Natural killer cell (primary cell): Measurements from ENCODE around the gene EML3. TPM values are rescaled to one million over a fixed set of nuclear protein-coding genes. Genes with fewer than 3 reads are reported as not detected.
A peak's percentile ranks its signal among the peaks of the same experiment; 100 is the strongest.

ENCODE experiments used
- ATAC-seq, 3 donors: fragments of 150-1000 bp in 2 of 3; fragments of 200-7000 bp in 1 of 3; cut with Tn5 transposase; 1 replicate in 1 of 3; 2 replicates in 2 of 3; pipeline ENCODE4 v1.10.0; 2021; ENCODE audit warnings: mild to moderate bottlenecking in 2 of 3, moderate library complexity in 2 of 3
- DNase-seq, 2 donors: peaks; one replicate each; pipeline versions ENCODE4 v3.0.0 to v3.0.0-alpha.2; 2013 to 2021; ENCODE audit warnings: mixed read lengths in 1 of 2
- H3K27ac ChIP-seq: one replicate; pipeline ENCODE4 v1.5.1; 2013; ENCODE audit warnings: mild to moderate bottlenecking, low read length
- H3K27me3 ChIP-seq: one replicate; pipeline ENCODE4 v1.6.1; 2013; ENCODE audit warnings: low read length; ENCODE audit not compliant: control insufficient read depth, insufficient read depth
- H3K36me3 ChIP-seq: one replicate; pipeline ENCODE4 v1.6.1; 2013; ENCODE audit warnings: low read length; ENCODE audit not compliant: control insufficient read depth, insufficient read depth
- H3K4me1 ChIP-seq: one replicate; pipeline ENCODE4 v1.6.1; 2013; ENCODE audit warnings: low read length; ENCODE audit not compliant: control insufficient read depth, insufficient read depth
- H3K4me3 ChIP-seq: one replicate; pipeline ENCODE4 v1.5.1; 2013; ENCODE audit warnings: low read length
- H3K9me3 ChIP-seq: one replicate; pipeline ENCODE4 v1.6.1; 2013; ENCODE audit warnings: low read length; ENCODE audit not compliant: control insufficient read depth, insufficient read depth
- H3K27ac Mint-ChIP-seq, 2 donors: one replicate each; pipeline ENCODE4 v1.8.0; 2022; ENCODE audit warnings: mild to moderate bottlenecking in 2 of 2, mixed read lengths in 2 of 2, moderate library complexity in 1 of 2
- H3K27me3 Mint-ChIP-seq, 2 donors: one replicate each; pipeline ENCODE4 v1.8.0; 2022; ENCODE audit warnings: low read depth in 2 of 2, mixed read lengths in 2 of 2
- H3K36me3 Mint-ChIP-seq: one replicate; pipeline ENCODE4 v1.8.0; 2022; ENCODE audit warnings: mixed read lengths
- H3K4me1 Mint-ChIP-seq, 2 donors: one replicate each; pipeline ENCODE4 v1.8.0; 2022; ENCODE audit warnings: mixed read lengths in 2 of 2
- H3K4me3 Mint-ChIP-seq: one replicate; pipeline ENCODE4 v1.8.0; 2022; ENCODE audit warnings: mild to moderate bottlenecking, moderate library complexity, mixed read lengths
- H3K9me3 Mint-ChIP-seq, 2 donors: one replicate each; pipeline ENCODE4 v1.8.0; 2022; ENCODE audit warnings: mixed read lengths in 2 of 2
- WGBS: methylation state at CpG from one replicate; pipeline ENCODE4 v1.1.7; 2013; ENCODE audit warnings: missing lambda C conversion rate; ENCODE audit not compliant: insufficient coverage; 5-methylcytosine and 5-hydroxymethylcytosine counted together
- intact Hi-C: fragments of 100-400 bp; cut with micrococcal nuclease; formaldehyde crosslinking; loops from one replicate; pipeline ENCODE4 v1.14.2; 2022
- total RNA-seq, 4 donors: library from RNA; stranded (reverse); fragments of 120-200 nt in 1 of 4; gene quantifications; one replicate each; pipeline versions ENCODE4 v1.2.3 to v1.2.4, GENCODE V29; 2013 to 2022
- TF ChIP-seq, protein P1 (sequence below): fragments of 200-600 bp; IDR thresholded peaks from one replicate; pipeline ENCODE4 v1.8.0; 2022; ENCODE audit warnings: antibody characterized with exemption

EML3 gene
- total RNA-seq, 3 donors from 2014 or later (not counting 1 experiment from before 2014, with no cell fraction given) = 221 to 233 (median 232) TPM

DNA sequence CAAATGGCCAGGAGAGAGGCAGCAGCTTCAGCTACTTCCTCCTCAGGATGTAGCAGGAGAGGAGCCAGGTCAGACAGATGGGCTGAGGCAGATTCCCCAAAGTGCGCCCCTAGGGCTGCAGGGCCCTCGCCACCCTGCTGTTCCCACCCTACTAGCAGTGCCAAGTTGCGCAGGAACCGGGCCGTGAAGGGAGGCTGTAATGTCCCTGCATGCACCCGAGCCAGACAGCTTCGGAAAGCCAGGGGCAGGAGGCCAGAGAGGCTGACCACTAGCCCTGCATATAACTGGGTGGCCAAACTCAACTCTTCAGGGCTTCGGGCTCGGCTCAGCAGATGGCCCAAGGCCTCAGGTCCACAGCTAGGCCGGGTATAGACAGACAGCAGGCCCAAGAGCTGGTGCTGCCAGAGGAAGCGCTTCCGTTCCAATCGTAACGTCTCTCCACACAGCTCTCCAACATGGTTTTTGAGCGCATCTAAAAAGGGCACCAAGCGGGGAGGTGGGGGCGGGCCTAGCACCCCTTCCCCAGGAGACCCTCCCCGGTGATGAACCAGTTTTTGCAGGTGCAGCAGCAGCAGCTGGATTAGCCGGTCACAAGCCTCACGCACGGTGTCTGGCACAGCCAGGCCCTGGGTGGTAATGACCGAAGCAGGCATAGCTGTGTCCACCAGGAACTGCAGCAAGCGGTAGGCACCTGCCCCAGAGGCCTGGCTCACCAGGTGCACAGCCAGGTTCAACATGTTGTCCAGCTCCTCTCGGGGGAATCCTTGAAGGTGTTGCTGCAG, 35.8 kb upstream of the EML3 start:
- no peak overlapping the region for H3K27ac Mint-ChIP-seq
- H3K4me1 Mint-ChIP-seq = peaks cover 19 to 24% of the 10 kb centered on the region in 2 donors
- no peaks in the 10 kb centered on the region for H3K9me3 Mint-ChIP-seq
- Histone ChIP-seq H3K4me3 (no peak overlapping the region), H3K27ac (no peak overlapping the region), H3K27me3 (no peaks in the 10 kb centered on the region), H3K36me3 (peaks cover 31% of the 10 kb centered on the region), H3K4me1 (peaks cover 42% of the 10 kb centered on the region), H3K9me3 (no peaks in the 10 kb centered on the region)
- H3K36me3 Mint-ChIP-seq = no peaks in the 10 kb centered on the region
- peak in 1 of 2 donors; percentile 5 for DNase-seq
- ATAC-seq = no peak
- TF ChIP-seq, protein P1, sequence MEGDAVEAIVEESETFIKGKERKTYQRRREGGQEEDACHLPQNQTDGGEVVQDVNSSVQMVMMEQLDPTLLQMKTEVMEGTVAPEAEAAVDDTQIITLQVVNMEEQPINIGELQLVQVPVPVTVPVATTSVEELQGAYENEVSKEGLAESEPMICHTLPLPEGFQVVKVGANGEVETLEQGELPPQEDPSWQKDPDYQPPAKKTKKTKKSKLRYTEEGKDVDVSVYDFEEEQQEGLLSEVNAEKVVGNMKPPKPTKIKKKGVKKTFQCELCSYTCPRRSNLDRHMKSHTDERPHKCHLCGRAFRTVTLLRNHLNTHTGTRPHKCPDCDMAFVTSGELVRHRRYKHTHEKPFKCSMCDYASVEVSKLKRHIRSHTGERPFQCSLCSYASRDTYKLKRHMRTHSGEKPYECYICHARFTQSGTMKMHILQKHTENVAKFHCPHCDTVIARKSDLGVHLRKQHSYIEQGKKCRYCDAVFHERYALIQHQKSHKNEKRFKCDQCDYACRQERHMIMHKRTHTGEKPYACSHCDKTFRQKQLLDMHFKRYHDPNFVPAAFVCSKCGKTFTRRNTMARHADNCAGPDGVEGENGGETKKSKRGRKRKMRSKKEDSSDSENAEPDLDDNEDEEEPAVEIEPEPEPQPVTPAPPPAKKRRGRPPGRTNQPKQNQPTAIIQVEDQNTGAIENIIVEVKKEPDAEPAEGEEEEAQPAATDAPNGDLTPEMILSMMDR = no peak
- no peak overlapping the region for H3K4me3 Mint-ChIP-seq
- WGBS = 97% methylated on average over 24 of the region's 24 CpGs
- intact Hi-C loops = no loop called here
- no peaks in the 10 kb centered on the region for H3K27me3 Mint-ChIP-seq

DNA sequence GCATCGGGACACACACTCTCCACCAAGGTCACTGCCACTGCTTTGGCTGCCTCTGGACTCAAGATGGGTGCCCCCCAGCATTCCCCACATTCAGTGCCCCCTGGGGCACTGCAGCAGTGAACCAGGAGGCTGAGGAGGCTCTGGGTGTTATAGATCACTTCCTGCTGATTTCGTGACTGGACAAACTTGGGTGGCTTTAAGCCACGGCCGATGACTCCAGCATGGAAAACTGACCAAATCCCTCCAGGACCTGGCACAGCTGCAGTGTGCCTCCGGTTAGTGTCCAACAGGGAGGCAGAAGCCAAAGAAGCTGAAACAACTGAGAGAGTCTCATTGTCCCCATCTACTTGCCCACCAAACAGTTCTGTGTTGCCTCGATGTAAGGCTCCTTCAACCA, 35.0 kb upstream of the EML3 start:
- Mint-ChIP-seq H3K4me3 (no peak overlapping the region), H3K27me3 (no peaks in the 10 kb centered on the region), H3K27ac (no peak overlapping the region), H3K9me3 (no peaks in the 10 kb centered on the region), H3K36me3 (no peaks in the 10 kb centered on the region), H3K4me1 (peaks cover 15 to 19% of the 10 kb centered on the region in 2 donors)
- DNase-seq (peak in 1 of 2 donors; percentile 3), ATAC-seq (no peak)
- no peaks in the 10 kb centered on the region for H3K9me3 ChIP-seq
- 92% methylated on average over 6 of the region's 6 CpGs for WGBS
- TF ChIP-seq, protein P1 = no peak
- H3K27me3 ChIP-seq = no peaks in the 10 kb centered on the region
- no peak overlapping the region for H3K4me3 ChIP-seq
- intact Hi-C loops = loop anchor here (2.0 kb wide), 2 partner anchors 17 to 25 kb away; partner anchors contain the start of genes C11orf98 and CSKMT
- peaks cover 36% of the 10 kb centered on the region for H3K36me3 ChIP-seq
- no peak overlapping the region for H3K27ac ChIP-seq
- H3K4me1 ChIP-seq = peaks cover 37% of the 10 kb centered on the region

DNA sequence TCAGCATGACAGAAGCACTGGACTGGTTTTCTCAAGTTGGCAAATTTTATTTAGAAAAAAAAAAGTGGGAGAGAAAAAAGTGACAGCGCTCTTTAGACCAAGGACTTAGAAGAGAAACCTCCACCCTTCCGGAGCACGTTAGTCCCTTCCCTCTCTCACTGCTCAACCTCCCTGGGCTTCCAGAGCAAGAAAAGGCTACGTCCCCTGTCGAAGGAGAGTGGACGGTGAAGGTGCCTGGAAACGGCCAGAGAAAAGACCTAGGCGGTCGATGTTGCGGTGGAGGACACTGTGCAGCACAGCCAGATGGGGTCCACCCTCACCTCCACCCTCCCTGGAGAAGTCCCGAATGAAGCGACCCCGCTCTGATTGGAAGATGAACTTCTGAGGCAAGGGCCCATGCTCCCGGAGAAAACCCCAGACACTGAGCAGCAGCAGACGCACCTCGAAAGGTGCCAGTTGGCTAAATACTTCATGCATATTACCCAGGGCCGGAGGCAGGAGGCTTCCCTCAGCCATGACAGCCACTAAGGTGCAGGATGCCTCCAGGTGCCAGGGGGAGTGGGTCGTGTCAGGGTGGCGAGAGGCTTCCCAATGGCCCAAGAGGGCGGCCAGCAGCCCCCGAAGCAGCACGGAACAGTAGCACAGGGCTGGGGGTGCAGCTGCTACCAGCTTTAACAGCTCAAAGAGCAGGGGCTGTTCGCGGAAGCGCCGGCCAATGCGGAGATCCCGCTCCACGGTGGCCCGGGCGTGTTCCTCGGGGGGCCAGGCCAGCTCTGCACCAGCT, 34.4 kb upstream of the EML3 start:
- DNase-seq (no peak), ATAC-seq (no peak)
- H3K4me1 Mint-ChIP-seq = peaks cover 10 to 13% of the 10 kb centered on the region in 2 donors
- H3K36me3 Mint-ChIP-seq = no peaks in the 10 kb centered on the region
- Histone ChIP-seq H3K27me3 (no peaks in the 10 kb centered on the region), H3K4me1 (peaks cover 33% of the 10 kb centered on the region), H3K4me3 (no peak overlapping the region), H3K36me3 (peaks cover 36% of the 10 kb centered on the region), H3K27ac (peak overlapping the region; percentile 50), H3K9me3 (no peaks in the 10 kb centered on the region)
- 80% methylated on average over 32 of the region's 32 CpGs for WGBS
- peak overlapping the region; percentile 94 to 96 for H3K27ac Mint-ChIP-seq
- TF ChIP-seq, protein P1 = no peak
- peak overlapping the region; percentile 94 for H3K4me3 Mint-ChIP-seq
- H3K9me3 Mint-ChIP-seq = no peaks in the 10 kb centered on the region
- H3K27me3 Mint-ChIP-seq = no peaks in the 10 kb centered on the region
- intact Hi-C loops = loop anchor here (1.0 to 2.0 kb wide), 3 partner anchors 18 to 48 kb away; partner anchors contain the start of genes C11orf98 and CSKMT
